GM19099 (cell line): ENCODE measurements around the gene GNL3L.

ENCODE experiments used
- POLR2A ChIP-seq: IDR thresholded peaks from 3 replicates; pipeline ENCODE4 v1.6.1; 2011; ENCODE audit warnings: low read depth; ENCODE audit not compliant: insufficient read length; ENCODE audit errors: extremely low read depth

The GNL3L gene, protein sequence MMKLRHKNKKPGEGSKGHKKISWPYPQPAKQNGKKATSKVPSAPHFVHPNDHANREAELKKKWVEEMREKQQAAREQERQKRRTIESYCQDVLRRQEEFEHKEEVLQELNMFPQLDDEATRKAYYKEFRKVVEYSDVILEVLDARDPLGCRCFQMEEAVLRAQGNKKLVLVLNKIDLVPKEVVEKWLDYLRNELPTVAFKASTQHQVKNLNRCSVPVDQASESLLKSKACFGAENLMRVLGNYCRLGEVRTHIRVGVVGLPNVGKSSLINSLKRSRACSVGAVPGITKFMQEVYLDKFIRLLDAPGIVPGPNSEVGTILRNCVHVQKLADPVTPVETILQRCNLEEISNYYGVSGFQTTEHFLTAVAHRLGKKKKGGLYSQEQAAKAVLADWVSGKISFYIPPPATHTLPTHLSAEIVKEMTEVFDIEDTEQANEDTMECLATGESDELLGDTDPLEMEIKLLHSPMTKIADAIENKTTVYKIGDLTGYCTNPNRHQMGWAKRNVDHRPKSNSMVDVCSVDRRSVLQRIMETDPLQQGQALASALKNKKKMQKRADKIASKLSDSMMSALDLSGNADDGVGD

DNA sequence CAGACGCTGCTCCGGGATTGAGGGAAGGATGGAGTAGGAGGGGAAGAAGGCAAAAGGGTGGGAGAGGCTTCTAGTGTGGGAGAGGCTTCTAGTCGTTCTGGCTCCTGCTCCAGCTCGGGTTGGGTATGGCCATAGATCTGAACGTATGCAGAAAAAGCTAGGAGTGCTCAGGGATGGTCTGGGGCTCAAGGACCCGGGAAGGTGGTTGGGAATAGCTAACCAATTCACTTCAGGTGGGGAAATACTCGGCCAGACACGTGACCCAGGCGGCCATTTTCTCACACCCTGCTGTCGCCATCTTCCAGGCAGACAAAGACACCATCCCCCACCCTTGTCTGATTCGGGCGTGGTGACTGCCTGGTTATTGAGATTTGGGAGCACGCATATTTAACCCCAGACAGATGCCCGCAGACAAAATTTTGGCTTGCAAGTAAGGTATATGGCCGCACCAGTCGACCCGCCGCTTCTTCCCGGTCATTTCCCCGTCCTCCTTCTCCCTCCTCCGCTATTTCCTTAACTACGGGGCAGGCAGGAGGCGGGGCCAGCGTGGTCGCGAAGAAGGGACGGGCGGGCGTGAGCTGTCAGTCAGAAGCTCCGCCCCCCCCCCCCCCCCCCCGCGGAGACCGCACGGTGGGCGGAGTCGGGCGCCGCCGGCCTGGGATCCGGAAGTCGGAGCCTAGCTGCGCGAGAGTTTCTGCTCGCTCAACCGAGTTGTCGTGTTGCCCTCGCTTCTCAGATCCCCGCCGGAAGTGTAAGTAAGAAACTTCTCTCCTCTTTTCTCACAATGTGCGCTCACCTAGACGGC, at the start of gene GNL3L:
GNL3L (plus strand) TSS at position 668 of the 805 bp plus-strand sequence. CDS start 2,348 bp downstream, outside the sequence.
- peak; percentile 62 for TF ChIP-seq POLR2A

DNA sequence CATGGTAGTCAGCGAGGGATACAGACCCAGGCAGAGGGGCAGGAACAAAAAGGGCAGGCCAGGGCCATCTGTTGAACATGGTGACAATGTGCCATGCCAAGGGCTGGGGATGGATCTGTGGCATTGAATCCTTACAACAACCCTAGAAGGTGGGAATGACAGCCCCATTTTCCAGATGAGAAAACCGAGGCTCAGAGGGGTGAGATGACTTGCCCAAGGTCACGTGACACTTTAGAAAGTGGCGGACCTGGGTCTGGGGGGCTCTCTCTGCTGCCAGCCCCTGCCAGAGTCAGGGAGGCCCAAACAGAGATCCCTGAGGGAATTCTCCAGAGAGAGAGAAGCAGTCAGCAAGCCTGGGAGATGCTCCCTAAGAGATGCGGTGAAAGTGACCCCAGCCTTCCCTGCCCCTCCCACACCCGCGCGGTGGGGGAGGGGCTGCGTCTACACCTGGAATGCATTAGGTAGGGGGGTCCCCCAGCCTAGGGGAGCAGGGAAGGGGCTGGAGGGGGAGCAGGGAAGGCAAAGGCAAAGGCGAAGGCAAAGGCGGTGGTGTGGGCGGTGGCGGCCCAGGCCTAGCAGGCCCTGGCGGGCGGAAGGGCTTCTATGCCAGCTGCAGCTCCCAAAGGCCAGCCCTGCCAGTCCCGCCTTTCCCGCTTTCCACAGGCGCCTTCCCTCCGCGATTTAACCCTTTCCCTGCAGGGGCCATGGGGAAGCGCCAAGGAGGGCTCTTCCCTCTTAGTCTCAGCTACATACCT, 47.0 kb upstream of the GNL3L start:
- no peak for TF ChIP-seq POLR2A

DNA sequence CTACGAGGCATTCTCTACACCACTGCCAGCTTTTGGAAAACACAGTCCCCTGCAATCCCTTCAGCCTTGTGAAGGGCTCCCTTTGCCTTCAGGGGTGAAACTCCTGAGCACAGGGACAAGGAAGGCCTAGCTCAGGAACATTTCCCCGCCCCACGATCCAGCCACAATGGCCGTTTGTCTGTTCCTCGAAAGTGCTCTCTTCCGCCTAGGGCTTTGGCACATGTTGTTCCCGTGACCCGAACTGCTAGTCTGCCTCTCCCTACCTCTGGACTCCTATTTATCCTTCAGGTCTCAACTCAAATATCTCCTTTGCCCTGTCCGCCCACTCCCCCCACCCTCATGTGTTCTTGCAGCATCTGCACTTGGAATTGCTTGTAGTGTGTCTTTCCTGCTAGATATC, 46.1 kb upstream of the GNL3L start:
- no peak for TF ChIP-seq POLR2A

DNA sequence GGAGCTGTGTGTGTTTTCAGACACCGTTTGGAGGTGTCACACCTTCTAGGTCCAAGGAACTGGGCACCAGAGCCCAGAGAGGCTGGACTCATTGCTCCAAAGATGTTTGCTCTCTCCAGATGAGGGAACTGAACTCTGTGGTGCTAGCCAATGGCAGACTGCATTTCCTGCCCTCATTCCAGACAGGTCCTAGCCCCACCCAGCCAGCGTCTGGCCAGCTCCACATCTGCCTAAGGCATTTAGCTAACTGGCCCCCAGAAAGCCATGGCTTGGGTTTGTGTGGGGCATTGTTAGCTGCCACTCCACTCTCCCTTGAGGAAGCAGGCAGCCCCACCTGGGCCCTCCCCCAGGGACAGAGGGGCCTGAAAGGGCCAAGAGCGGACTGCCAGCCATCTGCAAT, 45.4 kb upstream of the GNL3L start:
- no peak for TF ChIP-seq POLR2A

DNA sequence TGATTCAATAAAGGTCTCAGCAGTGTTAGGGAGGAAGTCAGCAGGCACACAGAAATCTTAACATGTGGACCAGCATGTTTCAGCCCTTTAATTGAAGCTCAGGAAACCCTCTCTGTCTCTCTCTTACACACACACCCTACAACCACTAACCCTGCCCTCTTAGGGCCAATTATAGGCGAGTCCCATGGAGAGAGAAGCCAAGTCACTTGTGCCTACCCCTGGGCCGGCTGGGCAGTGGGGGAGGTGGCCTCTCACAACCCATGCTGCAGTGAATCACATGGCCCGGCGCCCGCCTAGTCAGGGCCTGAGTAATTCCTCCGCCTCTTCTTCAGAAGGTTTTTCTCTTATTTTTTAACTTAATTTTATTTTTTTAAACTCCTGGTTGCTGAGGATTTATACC, 37.7 kb upstream of the GNL3L start:
- no peak for TF ChIP-seq POLR2A

DNA sequence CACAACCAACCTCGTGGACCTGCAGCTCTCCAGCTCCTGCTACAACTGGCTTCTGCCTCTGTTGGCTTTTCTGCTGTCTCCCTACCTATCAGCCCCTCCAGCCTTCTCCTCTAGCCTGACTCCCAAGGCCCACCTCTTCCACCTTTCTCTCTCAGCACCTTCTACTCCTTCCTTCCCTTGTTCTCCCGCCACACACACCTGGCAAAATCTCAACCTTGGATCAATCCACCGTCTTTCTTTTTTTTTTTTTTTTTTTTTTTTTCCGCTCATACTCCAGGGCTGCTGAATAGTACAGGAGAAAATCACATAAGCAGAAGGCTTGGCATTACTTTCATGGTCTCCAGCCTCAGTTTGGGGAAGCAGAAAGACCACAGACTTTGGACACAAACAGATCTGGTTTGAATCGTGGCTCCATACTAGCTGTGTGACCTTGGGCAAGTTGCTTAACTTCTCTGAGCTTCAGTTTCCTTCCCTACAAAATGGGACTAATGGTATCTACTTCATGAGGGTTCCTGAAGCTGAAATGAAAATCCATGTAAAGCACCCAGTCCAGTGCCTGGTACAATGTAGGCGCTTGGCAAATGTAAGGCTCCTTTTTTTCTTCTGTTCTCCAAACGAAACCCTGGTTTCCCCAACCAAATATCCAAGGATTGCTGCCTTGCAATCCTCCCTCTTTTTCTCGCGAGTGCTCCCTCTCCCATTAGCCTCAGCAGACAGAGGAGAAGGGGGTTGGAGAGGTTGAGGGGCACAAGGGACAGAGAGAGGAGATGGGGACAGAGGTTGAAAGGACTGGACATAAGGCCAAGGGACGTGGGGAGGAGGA, 35.6 kb upstream of the GNL3L start:
- no peak for TF ChIP-seq POLR2A

DNA sequence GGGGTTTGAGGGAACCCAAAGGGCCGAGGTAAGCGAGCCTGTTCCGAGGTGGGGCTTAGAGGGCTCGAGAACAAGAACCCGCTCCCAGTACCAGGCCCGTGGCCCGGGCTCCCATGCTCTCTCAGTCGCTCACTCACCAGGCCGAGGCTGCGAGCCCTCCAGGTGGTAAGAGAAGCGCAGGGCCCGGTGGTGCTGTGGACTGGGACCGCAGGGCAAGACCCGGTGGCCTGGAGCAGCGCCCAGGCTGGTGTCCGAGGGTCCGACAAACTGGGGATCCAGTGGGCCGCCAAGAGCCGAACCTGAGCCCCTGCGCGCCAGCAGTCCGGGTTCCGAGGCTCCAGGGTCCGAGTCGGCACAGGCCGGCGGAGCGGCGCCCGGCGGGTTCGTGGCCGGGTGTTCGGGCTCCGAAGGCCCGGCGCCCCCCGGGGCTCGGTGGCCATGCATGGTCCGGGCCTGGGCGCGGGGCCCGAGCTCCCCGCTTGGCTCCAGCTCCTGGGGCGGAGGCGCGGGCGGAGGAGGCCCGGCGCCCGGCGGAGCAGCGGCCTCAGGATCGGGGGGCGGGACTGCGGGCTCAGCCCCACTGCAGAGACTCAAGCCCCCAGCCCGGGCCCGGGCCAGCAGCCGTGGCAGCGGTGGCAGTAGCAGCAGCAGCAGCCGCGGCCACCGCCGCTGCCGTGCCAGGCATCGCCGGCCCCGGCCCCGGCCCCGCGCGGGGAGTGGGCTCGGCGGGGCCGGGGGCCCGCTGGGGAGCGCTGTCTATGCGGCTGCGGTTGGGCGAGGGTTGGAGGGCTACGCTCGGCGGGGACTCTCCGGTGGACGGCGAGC, 34.8 kb upstream of the GNL3L start:
- no peak for TF ChIP-seq POLR2A

DNA sequence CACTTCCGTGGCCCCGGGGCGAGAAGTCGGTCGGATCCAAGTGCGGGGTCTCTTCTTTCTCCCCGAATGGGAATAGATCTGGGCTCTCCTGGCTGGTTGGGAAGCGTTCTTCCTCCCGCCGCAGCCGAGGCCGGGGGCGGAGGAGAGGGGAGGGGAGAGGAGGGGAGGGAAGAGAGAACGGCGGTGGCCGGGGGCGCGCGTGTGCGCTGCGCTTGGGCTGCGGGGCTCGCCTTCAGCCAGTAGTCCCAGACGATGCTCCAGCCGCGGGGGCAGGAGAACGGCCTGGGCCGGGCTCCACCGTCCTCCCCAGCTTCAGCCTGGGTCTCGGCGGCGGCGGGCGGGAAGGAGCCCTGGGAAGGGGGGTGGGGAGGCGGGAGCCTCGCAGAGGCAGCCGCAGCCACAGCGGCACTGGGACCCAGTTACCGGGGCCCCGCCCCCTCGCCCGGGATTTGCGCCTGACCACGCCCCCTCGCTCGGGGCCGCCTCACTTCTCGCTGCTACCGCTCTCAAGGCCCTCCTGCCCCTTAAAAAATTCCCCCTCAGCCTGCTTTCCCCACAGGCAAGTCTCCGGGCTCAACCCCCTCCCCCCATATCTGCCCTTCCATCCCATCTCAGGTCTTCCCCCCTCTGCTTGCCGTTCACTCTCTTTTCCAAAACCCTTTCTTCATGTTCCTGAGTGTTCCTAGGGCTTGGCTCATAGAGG, 34.1 kb upstream of the GNL3L start, which contains the start of gene FGD1:
FGD1 (minus strand) TSS at position 421 of the 703 bp plus-strand sequence. CDS start 802 bp downstream, outside the sequence.
- TF ChIP-seq POLR2A = no peak

DNA sequence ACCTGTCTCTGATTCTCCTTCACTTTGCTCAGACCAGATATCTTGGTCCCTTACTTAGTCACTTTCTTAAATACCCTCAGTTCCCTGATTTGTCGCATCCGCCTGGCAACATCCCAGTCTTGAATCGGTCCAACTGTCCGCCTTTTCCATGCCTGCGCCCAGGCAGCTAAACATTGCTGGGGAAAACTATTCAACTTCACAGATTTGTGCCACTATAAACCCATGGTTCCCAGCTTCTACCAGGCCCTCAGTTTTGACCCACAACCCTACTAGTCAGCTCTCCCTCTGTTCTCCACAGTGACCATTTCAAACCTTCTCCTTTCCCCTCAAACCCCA, 33.5 kb upstream of the GNL3L start:
- no peak for TF ChIP-seq POLR2A

DNA sequence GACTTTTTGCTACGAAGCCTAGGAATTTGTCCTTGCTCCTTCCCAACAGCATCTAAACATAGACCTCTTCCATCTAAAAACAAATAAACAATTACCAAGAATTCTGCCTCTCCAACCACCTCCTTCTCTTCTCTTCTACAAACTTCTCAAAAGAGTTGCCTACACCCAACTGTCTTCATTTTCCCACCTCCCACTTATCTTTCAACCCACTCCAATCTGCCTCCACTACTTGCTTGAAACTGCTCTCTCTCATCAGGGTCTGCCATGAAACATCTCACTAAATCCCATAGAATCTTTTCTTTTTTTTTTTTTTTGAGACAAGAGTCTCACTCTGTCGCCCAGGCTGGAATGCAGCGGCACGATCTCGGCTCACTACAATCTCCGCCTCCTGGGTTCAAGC, 33.1 kb upstream of the GNL3L start:
- no peak for TF ChIP-seq POLR2A

DNA sequence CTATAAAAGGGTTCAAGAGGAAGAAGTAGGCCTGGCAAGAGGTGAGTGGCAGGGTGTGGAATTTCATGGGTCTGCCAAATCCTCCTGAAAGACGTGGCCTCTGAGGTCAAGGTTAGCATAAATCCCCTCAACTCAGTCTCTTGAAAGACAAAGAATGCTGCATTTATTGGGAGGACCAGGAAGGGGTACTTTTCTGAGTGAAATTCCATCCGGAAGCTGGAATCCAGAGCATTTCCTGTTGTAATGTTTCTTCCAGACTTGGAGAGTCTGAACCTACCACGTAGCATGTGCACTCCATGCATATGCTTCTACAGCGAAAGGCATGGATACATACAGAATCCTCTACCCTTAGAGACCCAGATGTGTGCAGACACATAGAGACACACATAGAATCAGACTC, 20.6 kb upstream of the GNL3L start:
- no peak for TF ChIP-seq POLR2A

DNA sequence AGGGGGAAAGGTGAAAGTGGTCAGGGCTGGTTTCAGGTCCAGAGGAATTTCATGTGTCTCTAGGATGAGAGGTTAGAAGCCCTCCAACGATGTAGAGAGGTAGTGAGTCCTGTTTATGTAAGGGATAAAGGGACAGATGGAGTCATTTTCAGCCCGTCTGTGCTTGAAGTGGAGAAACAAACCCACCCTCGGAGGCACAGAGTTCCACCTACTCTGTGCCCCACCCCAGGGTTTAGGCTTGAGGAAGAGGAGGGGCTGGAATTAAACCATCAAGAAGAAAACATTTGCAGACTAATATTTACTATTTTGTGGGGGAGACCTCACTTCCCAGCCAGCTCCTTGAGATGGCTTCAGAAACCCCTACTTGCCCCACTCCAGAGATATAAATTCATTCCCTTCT, 868 bp upstream of the GNL3L start:
- TF ChIP-seq POLR2A = no peak
